ENCODE data around the gene CORIN.

The CORIN gene

GRCh38 chr4:47837908-47838294 lies at the start of gene CORIN:
TSS of gene CORIN (minus strand) at chr4:47838067. CDS start at chr4:47837949, 118 bp downstream.
- peak; percentile 27 for DNase-seq

DNA sequence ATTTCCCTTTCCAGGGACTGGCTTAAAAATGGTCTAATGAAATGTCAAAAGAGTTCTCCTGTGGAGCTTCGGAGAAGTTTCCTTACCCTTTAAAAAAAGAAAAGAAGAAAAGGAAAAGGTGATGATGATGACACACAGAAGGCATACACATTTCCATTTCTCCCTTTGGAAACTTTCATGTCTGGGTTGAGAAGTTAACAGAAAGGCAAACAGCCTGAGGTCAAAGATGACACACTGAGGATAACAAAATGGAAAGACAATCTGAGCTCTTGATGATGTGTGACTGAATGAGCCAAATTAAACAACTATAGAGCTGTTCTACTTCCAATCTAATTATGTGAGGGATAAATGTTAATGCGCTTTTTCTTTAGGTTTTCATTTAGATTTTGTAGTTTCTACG lies 44.4 kb upstream of the CORIN start:
- no peak for DNase-seq

DNA sequence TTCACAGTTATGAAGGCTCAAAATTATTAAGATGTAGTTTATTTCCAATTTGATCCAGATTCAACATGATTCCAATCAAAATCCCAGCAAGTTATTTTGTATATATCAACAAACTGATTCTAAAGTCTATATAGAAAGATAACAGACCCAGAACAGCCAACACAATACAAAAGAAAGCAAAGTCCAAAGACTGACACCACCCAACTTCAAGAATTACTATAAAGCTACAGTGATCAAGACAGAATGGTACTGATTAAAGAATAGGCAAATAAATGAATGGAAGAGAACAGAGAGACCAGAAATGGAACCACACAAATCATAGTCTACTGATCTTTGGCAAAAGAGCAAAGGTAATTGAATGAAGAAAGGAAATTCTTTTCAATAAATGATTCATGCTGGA lies 41.6 kb upstream of the CORIN start:
- no peak for DNase-seq

DNA sequence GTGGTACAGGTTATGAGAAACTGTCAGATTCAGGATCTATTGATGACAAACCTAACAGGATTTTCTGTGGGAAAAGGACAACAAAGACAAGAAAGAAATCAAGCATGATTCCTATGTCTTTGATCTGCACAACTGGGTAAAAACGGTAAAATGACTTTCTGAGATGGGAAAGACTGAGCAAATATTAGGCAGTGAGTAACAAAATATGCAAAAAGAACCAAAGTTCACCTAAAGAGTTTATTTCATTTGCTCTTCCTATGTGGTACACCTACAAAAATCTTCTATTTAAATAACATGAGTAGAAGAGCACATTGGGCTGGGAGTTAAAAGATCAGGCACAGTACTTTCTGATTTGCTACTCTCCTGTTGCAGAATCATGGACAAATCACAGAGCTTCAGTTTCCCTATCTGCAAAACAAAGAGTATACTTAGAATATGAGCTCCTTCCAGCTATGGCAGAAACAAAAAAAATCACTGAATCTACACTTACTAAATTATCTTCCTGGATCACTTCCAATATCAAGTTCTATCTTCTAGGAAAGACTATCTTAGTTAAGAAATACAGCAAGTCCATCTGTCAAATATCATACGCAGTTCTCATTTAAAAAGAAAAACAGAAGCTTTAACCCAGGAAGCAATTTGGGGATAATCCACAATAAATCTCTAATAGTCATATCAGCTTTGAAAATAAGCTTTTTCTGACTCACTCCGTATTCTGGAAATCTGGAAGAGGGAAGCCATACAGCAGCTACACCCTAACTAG lies 39.1 kb upstream of the CORIN start:
- no peak for DNase-seq

GRCh38 chr4:47876310-47876709 lies 38.4 kb upstream of the CORIN start:
- no peak for DNase-seq

DNA sequence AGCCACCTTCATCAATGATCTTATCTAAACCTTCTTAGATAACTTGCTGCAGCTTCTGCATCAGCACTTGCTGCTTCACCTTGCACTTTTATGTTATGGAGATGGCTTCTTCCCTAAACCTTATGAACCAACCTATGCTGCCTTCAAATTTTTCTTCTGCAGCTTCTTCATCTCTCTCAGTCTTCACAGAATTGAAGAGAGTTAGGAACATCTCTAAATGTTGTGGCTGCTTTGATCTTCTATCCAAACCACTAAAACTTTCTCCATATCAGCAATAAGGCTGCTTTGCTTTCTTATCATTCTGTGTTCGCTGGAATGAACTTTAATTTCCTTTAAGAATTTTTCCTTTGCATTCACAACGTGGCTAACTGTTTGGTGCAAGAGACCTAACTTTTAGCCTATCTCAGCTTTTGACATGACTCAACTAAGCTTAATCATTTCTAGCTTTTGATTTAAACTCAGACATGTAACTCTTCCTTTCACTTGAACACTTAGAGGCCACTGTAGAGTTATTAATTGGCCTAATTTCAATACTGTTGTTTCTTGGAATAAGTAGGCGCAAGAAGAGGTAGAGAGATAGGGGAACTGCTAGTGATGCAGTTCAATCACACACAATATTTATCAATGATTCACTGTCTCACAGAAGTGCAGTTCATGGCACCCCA lies 36.1 kb upstream of the CORIN start:
- no peak for DNase-seq

- no peak for DNase-seq
These were observed 25.6 kb upstream of the CORIN start for GRCh38 chr4:47863486-47863885.

DNA sequence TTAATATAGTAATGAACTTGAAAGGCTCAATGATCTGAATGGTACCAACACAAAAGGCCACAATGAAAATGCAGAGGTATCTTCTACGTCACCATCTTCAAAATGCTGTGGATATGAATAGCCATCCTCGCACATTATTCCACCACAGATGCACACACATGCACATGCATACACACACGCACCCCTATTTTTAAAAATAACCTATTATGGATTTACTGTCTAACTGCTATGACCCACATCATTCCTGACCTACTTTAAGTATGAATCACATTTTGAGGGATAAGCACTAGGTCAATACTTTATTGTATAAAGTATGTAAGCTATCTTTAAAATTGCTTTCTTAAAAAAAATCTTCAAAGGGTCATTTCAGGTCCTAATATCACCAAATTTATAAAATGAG lies 24.4 kb upstream of the CORIN start:
- DNase-seq = no peak

DNA sequence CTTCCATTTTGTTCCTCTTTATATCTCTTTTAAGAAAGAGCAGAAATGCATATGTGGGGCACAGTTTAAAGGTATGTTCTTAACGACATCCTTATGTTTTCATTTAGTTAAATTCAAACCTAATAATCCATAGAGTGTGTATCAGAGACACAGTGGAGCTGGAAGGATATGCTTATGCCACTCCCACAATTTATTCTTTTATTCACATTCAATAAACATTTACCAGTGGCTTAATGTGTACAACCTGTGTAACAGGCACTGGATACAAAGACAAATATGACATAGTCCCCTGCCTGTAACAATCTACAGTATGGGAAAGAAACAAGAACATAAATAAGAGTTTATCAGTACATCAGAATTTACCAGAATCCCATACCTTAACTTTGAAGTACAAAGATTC lies 22.4 kb upstream of the CORIN start:
- DNase-seq = no peak

GRCh38 chr4:47858006-47858405 lies 20.1 kb upstream of the CORIN start:
- DNase-seq = no peak

GRCh38 chr4:47856713-47857112 lies 18.8 kb upstream of the CORIN start:
- no peak for DNase-seq

GRCh38 chr4:47855350-47855749 lies 17.5 kb upstream of the CORIN start:
- DNase-seq = no peak

DNA sequence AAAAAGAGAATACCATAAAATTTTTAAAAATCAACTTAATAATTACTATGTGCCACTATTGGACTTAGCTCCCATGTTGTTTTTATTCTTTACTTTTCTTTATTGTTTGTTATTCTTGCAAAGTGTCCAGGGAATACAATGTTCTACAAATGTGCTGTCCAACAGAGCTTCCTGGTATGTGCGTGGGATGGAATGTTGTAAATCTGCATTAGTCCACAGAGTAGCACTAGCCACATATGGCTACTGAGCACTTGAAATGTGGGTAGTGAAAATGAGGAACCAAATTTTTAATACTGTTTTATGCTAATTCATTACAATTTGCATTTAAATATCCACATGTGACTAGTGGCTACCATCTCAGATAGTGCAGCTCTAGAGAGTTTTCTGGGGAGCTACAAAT lies 14.3 kb upstream of the CORIN start:
- no peak for DNase-seq

DNA sequence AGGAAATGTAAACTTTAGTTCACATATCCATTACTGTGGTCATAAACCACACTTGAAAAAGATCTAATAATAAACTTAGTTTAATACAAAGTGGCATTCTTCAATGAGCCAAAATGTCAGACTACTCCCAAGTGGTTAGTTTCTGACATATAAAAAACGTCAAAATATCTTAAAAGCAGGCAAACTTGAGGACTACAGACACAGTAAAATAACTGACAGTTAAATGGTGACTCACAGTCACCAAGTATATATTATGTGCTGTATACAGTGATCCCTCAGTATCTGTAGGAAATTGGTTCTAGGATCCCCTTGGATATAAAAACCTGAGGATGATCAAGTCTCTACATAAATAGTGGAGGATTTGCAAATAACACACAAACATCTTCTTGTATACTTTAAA lies 11.6 kb upstream of the CORIN start:
- DNase-seq = no peak

- DNase-seq = no peak
These were observed 10.2 kb upstream of the CORIN start for GRCh38 chr4:47848041-47848440.

DNA sequence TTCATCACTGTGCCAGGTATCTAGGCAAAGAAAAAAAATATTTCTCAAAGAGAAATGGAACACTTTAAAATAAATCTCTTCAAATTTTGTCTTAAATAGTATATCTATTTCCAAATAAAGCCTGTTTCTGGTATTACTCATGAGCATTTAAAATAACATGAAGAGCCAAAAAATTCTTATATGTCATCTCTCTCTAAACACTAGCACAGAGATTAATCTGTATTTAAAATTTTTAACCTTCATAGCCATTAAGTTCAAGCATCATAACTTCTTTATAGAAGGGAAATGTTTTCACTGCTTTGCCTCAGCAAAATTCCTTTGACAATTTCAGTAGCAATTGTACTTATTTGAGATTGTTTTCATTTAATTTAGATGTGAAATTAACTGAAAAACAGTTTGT lies 5.1 kb upstream of the CORIN start:
- no peak for DNase-seq

DNA sequence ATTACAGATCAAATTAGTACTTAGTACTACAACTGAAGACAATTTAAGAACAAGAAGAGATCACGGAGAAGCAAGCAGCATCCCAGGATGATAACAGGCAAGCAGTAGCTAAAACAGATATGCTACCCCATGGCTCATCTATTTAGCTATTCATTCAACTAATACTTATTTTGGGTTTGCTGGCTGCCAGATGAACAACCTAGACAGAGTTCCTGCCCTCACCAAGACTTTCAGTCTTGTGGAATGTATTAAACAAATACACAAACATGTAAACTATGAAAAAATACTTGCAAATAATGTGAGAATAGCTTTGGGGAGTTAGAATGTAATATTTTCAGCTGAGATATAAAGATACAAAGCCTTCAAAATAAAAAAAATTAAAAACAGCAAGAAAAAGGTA lies 2.4 kb upstream of the CORIN start:
- DNase-seq = no peak

DNA sequence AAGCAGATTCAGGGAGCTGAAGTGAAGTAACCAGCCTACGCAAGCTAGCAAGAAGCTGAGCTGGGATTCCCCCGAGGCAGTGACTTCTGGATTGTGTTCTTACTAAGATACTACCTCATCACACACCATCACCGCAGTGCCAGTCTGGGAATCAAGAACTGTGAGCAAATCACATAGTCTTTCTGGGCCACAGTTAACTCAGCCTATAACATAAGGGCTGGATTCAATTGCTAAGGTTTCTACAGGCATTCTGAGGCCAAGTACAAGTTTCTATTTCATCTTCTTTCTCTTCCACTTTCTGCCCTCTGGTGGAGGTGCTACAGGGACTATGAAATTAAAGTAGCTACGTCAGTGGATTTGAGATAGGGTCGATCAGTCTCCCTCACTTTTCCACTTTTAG lies 1.4 kb upstream of the CORIN start:
- DNase-seq = peak; percentile 62

GRCh38 chr4:47838445-47838844 lies 578 bp upstream of the CORIN start:
- DNase-seq = peak; percentile 6

DNA sequence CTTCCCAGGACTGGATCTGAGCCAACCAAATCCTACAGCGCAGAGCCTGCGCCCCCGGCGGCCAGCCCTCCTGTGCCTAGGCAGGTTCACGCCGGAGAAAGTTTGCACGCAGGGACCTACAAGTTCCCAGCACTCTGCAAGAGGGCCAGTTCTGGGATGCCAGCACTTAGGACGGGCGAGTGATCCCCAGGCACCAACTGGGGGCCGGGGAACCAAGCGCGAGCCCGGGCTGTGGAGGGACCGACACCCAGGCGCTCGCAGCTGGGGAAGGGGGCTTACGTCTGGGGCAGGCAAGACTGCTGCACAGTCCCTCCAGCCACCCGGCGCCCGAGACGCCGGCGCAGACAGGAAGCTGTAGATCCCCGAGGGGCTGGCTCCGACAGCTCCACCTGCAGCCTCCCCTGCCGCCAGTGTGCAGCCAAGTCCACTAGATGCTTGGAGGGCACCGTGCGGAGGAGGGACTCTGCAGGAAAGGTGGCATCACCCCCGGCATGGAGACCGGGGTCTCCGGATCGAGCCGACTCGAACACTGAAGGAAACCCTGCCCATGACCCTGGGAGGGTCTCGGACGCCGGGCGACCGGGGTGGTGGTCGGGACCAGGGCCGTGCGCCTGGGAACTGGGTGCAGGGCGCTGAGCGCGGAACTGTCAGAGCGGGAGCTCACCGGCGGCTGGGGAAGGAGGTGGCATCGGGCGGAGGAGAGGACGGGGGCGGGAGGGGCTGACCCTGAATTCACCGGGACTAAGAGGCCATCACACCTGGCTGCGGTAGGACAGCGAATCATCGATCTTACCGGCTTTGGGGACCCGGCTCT lies 566 bp downstream of the CORIN start:
- DNase-seq = peak; percentile 58

GRCh38 chr4:47836641-47837093 lies 1.2 kb downstream of the CORIN start:
- DNase-seq = peak; percentile 78

DNA sequence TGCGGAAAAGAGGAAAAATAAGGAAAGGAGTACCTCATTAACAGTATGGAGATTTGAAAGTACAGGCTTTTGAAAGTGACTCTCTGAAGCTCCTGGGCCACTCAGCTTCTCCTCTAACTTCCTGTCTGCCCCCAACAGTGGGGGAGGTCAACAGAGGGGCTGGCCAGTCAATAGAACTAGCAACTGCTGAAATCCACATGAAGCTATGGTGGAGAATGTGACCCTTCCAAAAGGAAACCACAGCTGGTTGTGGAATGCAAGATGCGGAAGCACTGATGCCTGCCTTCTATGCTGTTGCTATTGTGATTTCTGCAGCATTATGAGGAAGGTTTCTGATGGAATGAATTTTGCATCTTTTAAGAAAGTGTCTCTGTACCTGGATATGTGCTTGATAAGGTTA lies 2.4 kb downstream of the CORIN start:
- peak; percentile 15 for DNase-seq

DNA sequence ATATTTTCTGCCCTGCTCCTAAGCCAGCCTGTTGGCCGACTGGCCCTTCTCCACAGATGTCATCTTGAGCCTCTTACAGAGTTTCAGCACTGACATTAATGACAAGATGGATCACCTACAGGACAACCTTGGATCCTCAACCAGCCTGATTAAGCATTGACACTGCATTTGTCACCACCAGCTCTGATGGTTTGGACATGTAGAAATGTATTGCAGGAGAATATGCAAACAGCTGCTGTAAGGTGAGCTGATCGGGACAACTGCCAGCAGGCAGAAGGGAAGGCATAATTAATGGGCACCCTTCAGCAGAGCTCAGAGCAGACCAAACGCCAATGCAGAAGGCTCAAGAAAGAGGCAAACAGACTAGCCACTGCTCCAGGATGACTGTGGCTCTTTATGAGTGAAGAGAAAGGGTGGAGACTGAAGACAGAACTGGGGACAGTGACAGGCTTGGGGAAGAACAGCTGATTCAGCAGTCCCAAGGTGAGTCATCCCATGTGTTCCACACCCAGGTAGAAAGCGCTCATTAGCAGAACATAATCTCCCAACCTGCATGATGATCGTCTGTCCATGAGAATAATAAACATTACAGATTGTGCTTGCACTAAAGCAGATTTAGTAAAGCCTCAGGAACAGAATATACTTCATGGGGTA lies 6.7 kb downstream of the CORIN start:
- no peak for DNase-seq
